A549 (cell line): ENCODE results near the gene KRTAP10-8. TPM values are rescaled to one million over a fixed set of nuclear protein-coding genes. Genes with fewer than 3 reads are reported as not detected.

Experiments
- ATAC-seq, 2 experiments: fragments of 200-7000 bp in 1 of 2; fragments of >200 bp in 1 of 2; cut with Nextera tagmentation in 1 of 2; cut with Tn5 transposase in 1 of 2; 3 replicates each; pipeline versions ENCODE4 v1.8.0 to v1.9.1; 2018 to 2020; ENCODE audit warnings: mild to moderate bottlenecking in 1 of 2, moderate library complexity in 1 of 2
- CTCF ChIA-PET: fragments of 300-600 bp; sonication (Branson Sonifier 250); formaldehyde crosslinking; extraction: SDS; loops from one replicate; lab custom pipeline; 2021; ENCODE audit warnings: antibody characterized with exemption, inconsistent platforms; lab: Yijun Ruan, JAX
- POLR2A ChIA-PET: fragments of 350-600 bp; formaldehyde crosslinking; extraction: SDS; loops from one replicate; lab custom pipeline; 2021; ENCODE audit warnings: antibody characterized with exemption, inconsistent platforms; lab: Yijun Ruan, JAX
- DNase-seq, 2 experiments: peaks; one replicate each; pipeline versions ENCODE4 v3.0.0 to v3.0.0-alpha.2; 2011 to 2016; ENCODE audit warnings: low read depth in 1 of 2, low spot score in 1 of 2
- FAIRE-seq: peaks from 2 replicates; lab custom pipeline; 2011; peaks lifted over from hg19 to GRCh38; lab: Jason Lieb, UNC
- H3K27ac ChIP-seq, 2 experiments: fragments of >200 bp; sonication (Bioruptor Twin); formaldehyde crosslinking; 3 replicates each; pipeline ENCODE4 v1.5.1; 2016 to 2017
- H3K4me1 ChIP-seq: fragments of >200 bp; sonication (Bioruptor Twin); formaldehyde crosslinking; 3 replicates; pipeline ENCODE4 v1.6.1; 2016
- H3K4me2 ChIP-seq: fragments of >200 bp; sonication (Bioruptor Twin); formaldehyde crosslinking; 3 replicates; pipeline ENCODE4 v1.6.1; 2016
- H3K4me3 ChIP-seq: fragments of >200 bp; sonication (Bioruptor Twin); formaldehyde crosslinking; 3 replicates; pipeline ENCODE4 v1.5.1; 2016
- H3K9me3 ChIP-seq: fragments of >200 bp; sonication (Bioruptor Twin); formaldehyde crosslinking; 3 replicates; pipeline ENCODE4 v1.6.1; 2016
- BHLHE40 ChIP-seq: IDR thresholded peaks from 2 replicates; pipeline ENCODE4 v1.6.1; 2012; ENCODE audit warnings: low read depth, low read length, inconsistent platforms
- CBX2 ChIP-seq: fragments of 200-600 bp; sonication (generic); IDR thresholded peaks from 2 replicates; pipeline ENCODE4 v1.6.1; 2016; ENCODE audit warnings: low read depth, mild to moderate bottlenecking, borderline replicate concordance
- FOSB ChIP-seq: fragments of 250-450 bp; sonication (Bioruptor Pico); IDR thresholded peaks from 2 replicates; pipeline ENCODE4 v1.5.0; 2020; ENCODE audit warnings: mild to moderate bottlenecking, moderate library complexity
- HOXB13 ChIP-seq: fragments of 250-450 bp; sonication (Bioruptor Pico); IDR thresholded peaks from 2 replicates; pipeline ENCODE4 v1.5.0; 2020; ENCODE audit warnings: low read depth, mild to moderate bottlenecking, moderate library complexity
- JUN ChIP-seq, 2 experiments: fragments of >200 bp; sonication (Bioruptor Twin); formaldehyde crosslinking; IDR thresholded peaks; 2 replicates in 1 of 2; 3 replicates in 1 of 2; pipeline ENCODE4 v1.6.1; 2016 to 2017
- JUNB ChIP-seq: fragments of >200 bp; sonication (Bioruptor Twin); formaldehyde crosslinking; IDR thresholded peaks from 2 replicates; pipeline ENCODE4 v1.6.1; 2016
- KDM1A ChIP-seq: fragments of 200-600 bp; sonication (generic); IDR thresholded peaks from 2 replicates; pipeline ENCODE4 v1.6.1; 2016; ENCODE audit warnings: low read depth, mild to moderate bottlenecking
- MAFK ChIP-seq: fragments of 450-650 bp; IDR thresholded peaks from 2 replicates; pipeline ENCODE4 v1.6.1; 2014; ENCODE audit not compliant: partially characterized antibody
- MYC ChIP-seq: IDR thresholded peaks from 2 replicates; pipeline ENCODE4 v1.6.1; 2012; ENCODE audit warnings: mild to moderate bottlenecking, inconsistent platforms, low read length, improper control_type of control experiment, borderline replicate concordance
- RAD21 ChIP-seq, 2 experiments: fragments of >200 bp in 1 of 2; sonication (Bioruptor Twin) in 1 of 2; formaldehyde crosslinking in 1 of 2; IDR thresholded peaks in 1 of 2; conservative IDR thresholded peaks in 1 of 2; 2 replicates in 1 of 2; 3 replicates in 1 of 2; pipeline ENCODE4 v1.6.1; 2012 to 2018; ENCODE audit warnings: inconsistent platforms in 1 of 2
- SMC3 ChIP-seq: fragments of >200 bp; sonication (Bioruptor Twin); formaldehyde crosslinking; IDR thresholded peaks from 3 replicates; pipeline ENCODE4 v1.6.1; 2018; ENCODE audit warnings: inconsistent platforms
- ZC3H11A ChIP-seq: fragments of 450-650 bp; IDR thresholded peaks from 2 replicates; pipeline ENCODE4 v1.6.1; 2014; ENCODE audit warnings: antibody characterized with exemption, mild to moderate bottlenecking
- WGBS: methylation state at CpG from one replicate; pipeline ENCODE4 v1.1.6; 2017; ENCODE audit errors: missing lambda C conversion rate; 5-methylcytosine and 5-hydroxymethylcytosine counted together
- polyA plus RNA-seq, 4 experiments: library from polyadenylated mRNA; depleted of rRNA in 3 of 4; stranded (reverse); fragments of >200 nt; fragmentation: RNase III in 1 of 4; extraction: RNeasy Plus Mini Kit Qiagen cat#74134 plus additional on column Dnase treatment in 1 of 4; gene quantifications; 2 replicates in 3 of 4; 3 replicates in 1 of 4; pipeline ENCODE4 v1.2.3, GENCODE V29; 2011 to 2017
- TF ChIP-seq, protein P1 (sequence below): fragments of >200 bp; sonication (Bioruptor Twin); formaldehyde crosslinking; IDR thresholded peaks from 3 replicates; pipeline ENCODE4 v1.5.1; 2016
- TF ChIP-seq, protein P2 (sequence below): fragments of 150-350 bp; IDR thresholded peaks from 2 replicates; pipeline ENCODE4 v1.6.1; 2014; ENCODE audit warnings: low read depth, mild to moderate bottlenecking, low read length
- TF ChIP-seq, protein P3 (sequence below): fragments of 450-650 bp; IDR thresholded peaks from 2 replicates; pipeline ENCODE4 v1.6.1; 2014; ENCODE audit warnings: antibody characterized with exemption
- TF ChIP-seq, protein P4 (sequence below): fragments of >200 bp; sonication (Bioruptor Twin); formaldehyde crosslinking; IDR thresholded peaks from 3 replicates; pipeline ENCODE4 v1.6.1; 2016
- TF ChIP-seq, protein P5 (sequence below): fragments of >200 bp; sonication (Bioruptor Twin); formaldehyde crosslinking; IDR thresholded peaks from 2 replicates; pipeline ENCODE4 v1.6.1; 2016
- TF ChIP-seq, protein P6 (sequence below): fragments of 250-450 bp; sonication (Bioruptor Pico); IDR thresholded peaks from 2 replicates; pipeline ENCODE4 v1.5.0; 2020; ENCODE audit warnings: low read depth, mild to moderate bottlenecking, moderate library complexity
- TF ChIP-seq, protein P7 (sequence below): fragments of 200-600 bp; sonication (generic); IDR thresholded peaks from 2 replicates; pipeline ENCODE4 v1.6.1; 2016; ENCODE audit warnings: antibody characterized with exemption, mild to moderate bottlenecking, moderate library complexity
- TF ChIP-seq, protein P8 (sequence below): IDR thresholded peaks from 2 replicates; pipeline ENCODE4 v1.6.1; 2012

The KRTAP10-8 gene
- polyA plus RNA-seq, 2 of the 4 experiments (the other 2 are of a cell fraction), result not detected

DNA sequence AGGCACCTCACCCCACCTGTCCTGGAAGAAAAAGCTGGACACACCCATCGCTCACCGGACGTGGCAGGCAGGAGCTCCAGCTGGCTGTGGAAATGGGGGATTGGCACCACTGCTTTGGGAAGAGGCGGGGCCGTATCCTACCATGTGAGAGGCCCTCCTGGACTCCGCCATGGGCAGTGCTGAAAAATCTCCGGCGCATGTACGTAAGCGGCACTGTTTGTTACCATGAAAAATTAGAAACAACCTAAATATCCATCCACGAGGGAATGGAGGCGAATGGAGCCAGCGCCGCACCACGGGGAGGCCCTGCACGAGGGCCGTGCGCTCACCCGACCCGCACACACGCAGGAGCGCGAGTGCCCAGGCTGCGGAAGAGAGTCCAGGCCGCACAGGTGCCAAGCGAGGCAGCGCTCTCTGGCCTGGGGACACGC, 3.1 kb downstream of the KRTAP10-8 start:
- Histone ChIP-seq H3K27ac (no peak overlapping the region), H3K9me3 (peaks cover 5% of the 10 kb centered on the region; the same call in 1 of the 3 replicates), H3K4me2 (no peak overlapping the region), H3K4me3 (no peak overlapping the region), H3K4me1 (no peaks in the 10 kb centered on the region)
- CTCF ChIA-PET, result interaction anchor here (0.6 kb wide), 2 partner anchors 24 to 62 kb away, joined by 3 to 5 read pairs; no protein-coding TSS in a partner anchor
- no peak for FAIRE-seq
- TF ChIP-seq HOXB13 (CRISPR knock-in tag), result no peak
- TF ChIP-seq, protein P1, sequence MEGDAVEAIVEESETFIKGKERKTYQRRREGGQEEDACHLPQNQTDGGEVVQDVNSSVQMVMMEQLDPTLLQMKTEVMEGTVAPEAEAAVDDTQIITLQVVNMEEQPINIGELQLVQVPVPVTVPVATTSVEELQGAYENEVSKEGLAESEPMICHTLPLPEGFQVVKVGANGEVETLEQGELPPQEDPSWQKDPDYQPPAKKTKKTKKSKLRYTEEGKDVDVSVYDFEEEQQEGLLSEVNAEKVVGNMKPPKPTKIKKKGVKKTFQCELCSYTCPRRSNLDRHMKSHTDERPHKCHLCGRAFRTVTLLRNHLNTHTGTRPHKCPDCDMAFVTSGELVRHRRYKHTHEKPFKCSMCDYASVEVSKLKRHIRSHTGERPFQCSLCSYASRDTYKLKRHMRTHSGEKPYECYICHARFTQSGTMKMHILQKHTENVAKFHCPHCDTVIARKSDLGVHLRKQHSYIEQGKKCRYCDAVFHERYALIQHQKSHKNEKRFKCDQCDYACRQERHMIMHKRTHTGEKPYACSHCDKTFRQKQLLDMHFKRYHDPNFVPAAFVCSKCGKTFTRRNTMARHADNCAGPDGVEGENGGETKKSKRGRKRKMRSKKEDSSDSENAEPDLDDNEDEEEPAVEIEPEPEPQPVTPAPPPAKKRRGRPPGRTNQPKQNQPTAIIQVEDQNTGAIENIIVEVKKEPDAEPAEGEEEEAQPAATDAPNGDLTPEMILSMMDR, result no peak
- TF ChIP-seq CBX2, result no peak
- DNase-seq, result no peak
- no peak for ATAC-seq
- POLR2A ChIA-PET, result no interaction called here
- 68% methylated on average over 23 of the region's 28 CpGs for WGBS

DNA sequence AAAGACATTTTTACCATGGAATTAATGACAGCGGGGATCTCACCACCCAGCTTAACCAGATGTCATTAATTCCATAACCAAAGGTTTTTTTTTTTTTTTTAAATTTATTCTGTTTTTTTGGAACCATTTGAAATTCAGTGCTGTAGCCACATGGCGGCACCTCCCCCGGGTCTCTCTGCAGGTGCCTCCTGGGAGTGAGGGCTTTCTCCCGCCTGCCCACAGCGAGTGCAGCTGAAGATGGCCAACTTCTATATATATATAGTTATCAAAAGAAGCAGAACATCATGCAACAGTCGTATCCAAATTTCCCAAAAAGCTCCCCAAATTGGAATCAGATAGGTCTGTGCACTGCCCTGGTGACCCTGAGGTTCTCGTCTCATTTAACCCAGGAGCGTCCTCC, 3.6 kb downstream of the KRTAP10-8 start:
- H3K27ac ChIP-seq, result no peak overlapping the region
- no peaks in the 10 kb centered on the region for H3K4me1 ChIP-seq
- no peak for FAIRE-seq
- TF ChIP-seq KDM1A, result no peak
- TF ChIP-seq, protein P2, sequence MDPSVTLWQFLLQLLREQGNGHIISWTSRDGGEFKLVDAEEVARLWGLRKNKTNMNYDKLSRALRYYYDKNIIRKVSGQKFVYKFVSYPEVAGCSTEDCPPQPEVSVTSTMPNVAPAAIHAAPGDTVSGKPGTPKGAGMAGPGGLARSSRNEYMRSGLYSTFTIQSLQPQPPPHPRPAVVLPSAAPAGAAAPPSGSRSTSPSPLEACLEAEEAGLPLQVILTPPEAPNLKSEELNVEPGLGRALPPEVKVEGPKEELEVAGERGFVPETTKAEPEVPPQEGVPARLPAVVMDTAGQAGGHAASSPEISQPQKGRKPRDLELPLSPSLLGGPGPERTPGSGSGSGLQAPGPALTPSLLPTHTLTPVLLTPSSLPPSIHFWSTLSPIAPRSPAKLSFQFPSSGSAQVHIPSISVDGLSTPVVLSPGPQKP, result no peak
- TF ChIP-seq, protein P3, sequence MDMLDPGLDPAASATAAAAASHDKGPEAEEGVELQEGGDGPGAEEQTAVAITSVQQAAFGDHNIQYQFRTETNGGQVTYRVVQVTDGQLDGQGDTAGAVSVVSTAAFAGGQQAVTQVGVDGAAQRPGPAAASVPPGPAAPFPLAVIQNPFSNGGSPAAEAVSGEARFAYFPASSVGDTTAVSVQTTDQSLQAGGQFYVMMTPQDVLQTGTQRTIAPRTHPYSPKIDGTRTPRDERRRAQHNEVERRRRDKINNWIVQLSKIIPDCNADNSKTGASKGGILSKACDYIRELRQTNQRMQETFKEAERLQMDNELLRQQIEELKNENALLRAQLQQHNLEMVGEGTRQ, result no peak
- TF ChIP-seq, protein P4, sequence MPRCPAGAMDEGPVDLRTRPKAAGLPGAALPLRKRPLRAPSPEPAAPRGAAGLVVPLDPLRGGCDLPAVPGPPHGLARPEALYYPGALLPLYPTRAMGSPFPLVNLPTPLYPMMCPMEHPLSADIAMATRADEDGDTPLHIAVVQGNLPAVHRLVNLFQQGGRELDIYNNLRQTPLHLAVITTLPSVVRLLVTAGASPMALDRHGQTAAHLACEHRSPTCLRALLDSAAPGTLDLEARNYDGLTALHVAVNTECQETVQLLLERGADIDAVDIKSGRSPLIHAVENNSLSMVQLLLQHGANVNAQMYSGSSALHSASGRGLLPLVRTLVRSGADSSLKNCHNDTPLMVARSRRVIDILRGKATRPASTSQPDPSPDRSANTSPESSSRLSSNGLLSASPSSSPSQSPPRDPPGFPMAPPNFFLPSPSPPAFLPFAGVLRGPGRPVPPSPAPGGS, result no peak
- no peak for TF ChIP-seq CBX2
- TF ChIP-seq, protein P5, sequence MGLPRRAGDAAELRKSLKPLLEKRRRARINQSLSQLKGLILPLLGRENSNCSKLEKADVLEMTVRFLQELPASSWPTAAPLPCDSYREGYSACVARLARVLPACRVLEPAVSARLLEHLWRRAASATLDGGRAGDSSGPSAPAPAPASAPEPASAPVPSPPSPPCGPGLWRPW, result no peak
- no peak for TF ChIP-seq FOSB
- no peak for DNase-seq
- ChIA-PET POLR2A (no interaction called here), CTCF (interaction anchor here (0.6 kb wide), 2 partner anchors 24 to 61 kb away, joined by 3 to 5 read pairs; no protein-coding TSS in a partner anchor)
- ATAC-seq, result no peak
- 0 out of 3 replicates have a peak, but pooled peaks cover 2% of the 10 kb centered on the region for H3K9me3 ChIP-seq
- WGBS, result 8% methylated on average over 7 of the region's 8 CpGs
- H3K4me2 ChIP-seq, result no peak overlapping the region
- no peak overlapping the region for H3K4me3 ChIP-seq

DNA sequence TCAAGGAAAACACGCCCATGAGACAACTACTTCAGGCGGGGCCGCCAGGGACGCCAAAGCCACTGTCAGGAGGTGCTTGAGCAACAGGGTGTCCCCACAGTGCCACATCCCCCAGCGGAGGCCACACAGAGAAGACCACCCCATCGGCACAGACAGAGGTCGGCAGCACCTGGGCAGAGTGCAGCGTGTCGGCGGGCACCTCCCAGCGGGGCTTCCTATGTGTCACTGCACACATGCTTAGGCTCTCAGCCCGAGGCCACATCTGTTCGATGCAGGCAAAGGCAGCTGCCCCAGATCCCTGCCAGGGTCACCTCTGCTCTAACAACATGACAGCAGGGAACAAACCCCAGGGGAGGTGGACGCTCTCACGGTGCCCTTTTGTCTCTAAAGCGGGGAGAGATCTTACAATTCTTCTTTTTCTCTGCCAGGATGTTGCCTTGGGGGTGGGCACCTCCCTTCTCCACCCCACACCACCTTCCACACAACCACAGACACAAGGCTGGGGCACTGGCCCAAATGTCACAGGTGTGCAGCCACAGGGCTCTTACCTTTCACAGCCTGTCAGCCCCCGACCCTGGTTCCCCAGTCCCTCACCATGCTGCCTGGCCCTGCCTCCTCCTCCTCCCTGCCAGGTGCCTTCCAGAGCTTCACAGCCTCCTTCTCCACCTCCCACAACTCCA, 4.2 kb downstream of the KRTAP10-8 start:
- ATAC-seq, result no peak
- CTCF ChIA-PET, result no interaction called here
- Histone ChIP-seq H3K9me3 (0 out of 3 replicates have a peak, but pooled peaks cover 2% of the 10 kb centered on the region), H3K4me3 (no peak overlapping the region), H3K4me2 (no peak overlapping the region), H3K4me1 (no peaks in the 10 kb centered on the region), H3K27ac (no peak overlapping the region)
- POLR2A ChIA-PET, result no interaction called here
- 29% methylated on average over 4 of the region's 17 CpGs for WGBS
- no peak for FAIRE-seq
- no peak for DNase-seq
- TF ChIP-seq, protein P6, sequence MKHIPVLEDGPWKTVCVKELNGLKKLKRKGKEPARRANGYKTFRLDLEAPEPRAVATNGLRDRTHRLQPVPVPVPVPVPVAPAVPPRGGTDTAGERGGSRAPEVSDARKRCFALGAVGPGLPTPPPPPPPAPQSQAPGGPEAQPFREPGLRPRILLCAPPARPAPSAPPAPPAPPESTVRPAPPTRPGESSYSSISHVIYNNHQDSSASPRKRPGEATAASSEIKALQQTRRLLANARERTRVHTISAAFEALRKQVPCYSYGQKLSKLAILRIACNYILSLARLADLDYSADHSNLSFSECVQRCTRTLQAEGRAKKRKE (CRISPR knock-in tag), result no peak
- TF ChIP-seq, protein P7, sequence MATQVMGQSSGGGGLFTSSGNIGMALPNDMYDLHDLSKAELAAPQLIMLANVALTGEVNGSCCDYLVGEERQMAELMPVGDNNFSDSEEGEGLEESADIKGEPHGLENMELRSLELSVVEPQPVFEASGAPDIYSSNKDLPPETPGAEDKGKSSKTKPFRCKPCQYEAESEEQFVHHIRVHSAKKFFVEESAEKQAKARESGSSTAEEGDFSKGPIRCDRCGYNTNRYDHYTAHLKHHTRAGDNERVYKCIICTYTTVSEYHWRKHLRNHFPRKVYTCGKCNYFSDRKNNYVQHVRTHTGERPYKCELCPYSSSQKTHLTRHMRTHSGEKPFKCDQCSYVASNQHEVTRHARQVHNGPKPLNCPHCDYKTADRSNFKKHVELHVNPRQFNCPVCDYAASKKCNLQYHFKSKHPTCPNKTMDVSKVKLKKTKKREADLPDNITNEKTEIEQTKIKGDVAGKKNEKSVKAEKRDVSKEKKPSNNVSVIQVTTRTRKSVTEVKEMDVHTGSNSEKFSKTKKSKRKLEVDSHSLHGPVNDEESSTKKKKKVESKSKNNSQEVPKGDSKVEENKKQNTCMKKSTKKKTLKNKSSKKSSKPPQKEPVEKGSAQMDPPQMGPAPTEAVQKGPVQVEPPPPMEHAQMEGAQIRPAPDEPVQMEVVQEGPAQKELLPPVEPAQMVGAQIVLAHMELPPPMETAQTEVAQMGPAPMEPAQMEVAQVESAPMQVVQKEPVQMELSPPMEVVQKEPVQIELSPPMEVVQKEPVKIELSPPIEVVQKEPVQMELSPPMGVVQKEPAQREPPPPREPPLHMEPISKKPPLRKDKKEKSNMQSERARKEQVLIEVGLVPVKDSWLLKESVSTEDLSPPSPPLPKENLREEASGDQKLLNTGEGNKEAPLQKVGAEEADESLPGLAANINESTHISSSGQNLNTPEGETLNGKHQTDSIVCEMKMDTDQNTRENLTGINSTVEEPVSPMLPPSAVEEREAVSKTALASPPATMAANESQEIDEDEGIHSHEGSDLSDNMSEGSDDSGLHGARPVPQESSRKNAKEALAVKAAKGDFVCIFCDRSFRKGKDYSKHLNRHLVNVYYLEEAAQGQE, result no peak
- TF ChIP-seq, protein P8, sequence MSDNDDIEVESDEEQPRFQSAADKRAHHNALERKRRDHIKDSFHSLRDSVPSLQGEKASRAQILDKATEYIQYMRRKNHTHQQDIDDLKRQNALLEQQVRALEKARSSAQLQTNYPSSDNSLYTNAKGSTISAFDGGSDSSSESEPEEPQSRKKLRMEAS, result no peak
- TF ChIP-seq MYC, result no peak
- TF ChIP-seq MAFK, result no peak
- TF ChIP-seq JUNB, result no peak
- TF ChIP-seq BHLHE40, result no peak
- TF ChIP-seq JUN (IDR thresholded peaks at IDR 0.05), result no peak
- TF ChIP-seq RAD21 (conservative IDR thresholded peaks at IDR 0.05 in 1 of 2, IDR thresholded peaks at IDR 0.05 in 1 of 2), result no peak
- TF ChIP-seq HOXB13 (CRISPR knock-in tag), result no peak
- TF ChIP-seq SMC3, result no peak
- TF ChIP-seq, protein P3, result no peak
- no peak for TF ChIP-seq ZC3H11A
